Colonic mucosa (tissue), 4 donors: ENCODE measurements around the gene KCNK16. TPM values are rescaled to one million over a fixed set of nuclear protein-coding genes. Genes with fewer than 3 reads are reported as not detected.
"Not testable (repeated sequence)": the region's sequence is repeated elsewhere in the genome, so short reads cannot be mapped to it uniquely, and the experiment has no call there.

Experiments used
- DNase-seq: peaks from one replicate; pipeline ENCODE4 v3.0.0-alpha.2; 2020
- H3K27ac ChIP-seq: fragments of 200-600 bp; one replicate; pipeline ENCODE4 v1.8.0; 2021
- H3K27me3 ChIP-seq: fragments of 200-600 bp; one replicate; pipeline ENCODE4 v1.8.0; 2021
- H3K36me3 ChIP-seq: fragments of 200-600 bp; one replicate; pipeline ENCODE4 v1.8.0; 2021
- H3K4me1 ChIP-seq: fragments of 200-600 bp; one replicate; pipeline ENCODE4 v1.8.0; 2021; ENCODE audit warnings: mild to moderate bottlenecking
- H3K4me3 ChIP-seq: fragments of 200-600 bp; one replicate; pipeline ENCODE4 v1.8.0; 2021
- H3K9ac ChIP-seq, 2 donors: one replicate each; pipeline ENCODE4 v1.7.0; 2013; ENCODE audit warnings: control low read depth in 2 of 2, low read depth in 2 of 2, low read length in 2 of 2
- H3K9me3 ChIP-seq: fragments of 200-600 bp; one replicate; pipeline ENCODE4 v1.8.0; 2021
- CTCF ChIP-seq: fragments of 200-600 bp; IDR thresholded peaks from one replicate; pipeline ENCODE4 v1.8.0; 2022; ENCODE audit warnings: antibody characterized with exemption, mild to moderate bottlenecking
- intact Hi-C: fragments of 100-400 bp; cut with DNase I; formaldehyde crosslinking; loops from one replicate; pipeline ENCODE4 v1.14.1; 2022
- total RNA-seq, 2 donors: library from RNA; stranded (reverse); fragmentation: NEBNext Ultra II Directional in 1 of 2; extraction: Animal tissue kit (Norgen Biotek cat#: 25700) in 1 of 2; gene quantifications; one replicate each; pipeline ENCODE4 v1.2.1, GENCODE V29; 2021
- donor health status: healthy.
- donor health status: DM: no; HTN: no; CAD: no.
- donor health status: DM: no; HTN: no; CAD: no.

Gene KCNK16
- total RNA-seq, 2 donors from 2014 or later, result not detected

GRCh38 chr6:39294133-39294532 lies 28.4 kb downstream of the KCNK16 start:
- Histone ChIP-seq H3K4me3 (no peak overlapping the region), H3K9ac (no peak overlapping the region), H3K27ac (no peak overlapping the region), H3K9me3 (no peaks in the 10 kb centered on the region), H3K27me3 (no peaks in the 10 kb centered on the region), H3K36me3 (no peaks in the 10 kb centered on the region), H3K4me1 (no peaks in the 10 kb centered on the region)
- intact Hi-C loops, result no loop called here
- no peak for DNase-seq
- TF ChIP-seq CTCF, result no peak

- no peak for DNase-seq
- intact Hi-C loops, result no loop called here
- H3K9me3 ChIP-seq, result no peaks in the 10 kb centered on the region
- no peaks in the 10 kb centered on the region for H3K36me3 ChIP-seq
- H3K27me3 ChIP-seq, result no peaks in the 10 kb centered on the region
- no peaks in the 10 kb centered on the region for H3K4me1 ChIP-seq
- no peak for TF ChIP-seq CTCF
- no peak overlapping the region for H3K9ac ChIP-seq
- no peak overlapping the region for H3K27ac ChIP-seq
- no peak overlapping the region for H3K4me3 ChIP-seq
Measured at GRCh38 chr6:39292637-39293036, 29.9 kb downstream of the KCNK16 start.

DNA sequence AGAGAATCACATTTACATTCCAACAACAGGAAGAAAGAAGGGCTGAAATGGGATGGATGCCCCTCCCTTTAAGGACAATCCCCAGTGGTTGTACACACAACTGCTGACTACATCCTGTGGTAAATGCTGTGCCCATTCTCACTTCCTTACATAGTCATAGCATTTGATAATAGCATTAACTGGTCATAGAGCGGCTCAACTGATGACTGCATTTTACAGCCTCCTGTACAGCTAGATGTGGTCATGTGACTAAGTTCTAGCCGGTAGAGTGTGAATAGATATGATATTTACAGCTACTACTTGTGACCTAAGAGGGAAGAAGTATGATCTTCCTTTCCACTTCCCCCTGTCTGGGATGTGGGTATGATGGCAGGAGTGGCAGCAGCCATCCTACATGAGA lies 33.0 kb downstream of the KCNK16 start:
- no peaks in the 10 kb centered on the region for H3K9me3 ChIP-seq
- no peak for DNase-seq
- no peak overlapping the region for H3K4me3 ChIP-seq
- H3K36me3 ChIP-seq, result no peaks in the 10 kb centered on the region
- no peak for TF ChIP-seq CTCF
- H3K27me3 ChIP-seq, result no peaks in the 10 kb centered on the region
- intact Hi-C loops, result no loop called here
- no peak overlapping the region for H3K9ac ChIP-seq
- no peaks in the 10 kb centered on the region for H3K4me1 ChIP-seq
- no peak overlapping the region for H3K27ac ChIP-seq

GRCh38 chr6:39287601-39288000 lies 34.9 kb downstream of the KCNK16 start:
- no peak for TF ChIP-seq CTCF
- DNase-seq, result no peak
- H3K36me3 ChIP-seq, result no peaks in the 10 kb centered on the region
- H3K4me3 ChIP-seq, result no peak overlapping the region
- H3K4me1 ChIP-seq, result no peaks in the 10 kb centered on the region
- no peak overlapping the region for H3K27ac ChIP-seq
- intact Hi-C loops, result no loop called here
- no peaks in the 10 kb centered on the region for H3K27me3 ChIP-seq
- no peaks in the 10 kb centered on the region for H3K9me3 ChIP-seq
- H3K9ac ChIP-seq, result no peak overlapping the region

- H3K36me3 ChIP-seq, H3K27me3 ChIP-seq, H3K9me3 ChIP-seq, H3K27ac ChIP-seq, H3K4me3 ChIP-seq, intact Hi-C loops, H3K4me1 ChIP-seq, H3K9ac ChIP-seq, DNase-seq: not testable (repeated sequence)
Measured at GRCh38 chr6:39286596-39286995, 35.9 kb downstream of the KCNK16 start.

DNA sequence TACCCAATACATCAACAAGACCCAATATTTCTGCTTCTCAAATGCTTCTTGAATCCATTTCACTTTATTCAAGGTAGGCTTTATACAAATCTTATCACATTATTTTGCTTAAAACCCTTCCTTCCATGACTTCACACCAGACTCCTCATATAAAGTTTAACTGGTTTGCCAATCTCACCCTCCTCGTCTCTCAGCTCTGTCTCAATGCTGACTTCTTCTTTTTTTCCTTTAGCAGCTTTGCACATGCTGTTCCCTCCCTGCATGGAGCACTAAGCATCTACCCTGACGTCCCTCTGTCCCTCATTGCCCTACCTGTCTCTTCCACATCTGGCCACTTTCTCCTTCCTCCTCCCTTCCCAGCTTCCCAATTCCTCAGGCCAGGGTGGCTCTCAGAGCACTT lies 39.7 kb downstream of the KCNK16 start:
- intact Hi-C loops, result no loop called here
- Histone ChIP-seq H3K9ac (no peak overlapping the region), H3K27me3 (no peaks in the 10 kb centered on the region), H3K27ac (no peak overlapping the region), H3K4me3 (no peak overlapping the region), H3K4me1 (peaks cover 6% of the 10 kb centered on the region), H3K9me3 (no peaks in the 10 kb centered on the region), H3K36me3 (no peaks in the 10 kb centered on the region)
- TF ChIP-seq CTCF, result no peak
- DNase-seq, result no peak
